Upper lobe of left lung (tissue), 4 donors: ENCODE data around the gene SNED1.

ENCODE experiments used
- POLR2A ChIP-seq, 4 donors: fragments of 450-650 bp; IDR thresholded peaks; one replicate each; pipeline ENCODE4 v1.5.1; 2016 to 2017; ENCODE audit warnings: antibody characterized with exemption in 4 of 4, mild to moderate bottlenecking in 2 of 4
- TF ChIP-seq, protein P1 (sequence below), 6 experiments: fragments of 450-650 bp in 4 of 6; fragments of 200-600 bp in 2 of 6; sonication (generic) in 2 of 6; IDR thresholded peaks; one replicate each; pipeline ENCODE4 v1.5.1; 2016 to 2019; ENCODE audit warnings: antibody characterized with exemption in 6 of 6

GRCh38 chr2:241136661-241137260 lies 138.3 kb downstream of the SNED1 start:
- TF ChIP-seq POLR2A (IDR thresholded peaks at IDR 0.05): no peak
- TF ChIP-seq, protein P1, sequence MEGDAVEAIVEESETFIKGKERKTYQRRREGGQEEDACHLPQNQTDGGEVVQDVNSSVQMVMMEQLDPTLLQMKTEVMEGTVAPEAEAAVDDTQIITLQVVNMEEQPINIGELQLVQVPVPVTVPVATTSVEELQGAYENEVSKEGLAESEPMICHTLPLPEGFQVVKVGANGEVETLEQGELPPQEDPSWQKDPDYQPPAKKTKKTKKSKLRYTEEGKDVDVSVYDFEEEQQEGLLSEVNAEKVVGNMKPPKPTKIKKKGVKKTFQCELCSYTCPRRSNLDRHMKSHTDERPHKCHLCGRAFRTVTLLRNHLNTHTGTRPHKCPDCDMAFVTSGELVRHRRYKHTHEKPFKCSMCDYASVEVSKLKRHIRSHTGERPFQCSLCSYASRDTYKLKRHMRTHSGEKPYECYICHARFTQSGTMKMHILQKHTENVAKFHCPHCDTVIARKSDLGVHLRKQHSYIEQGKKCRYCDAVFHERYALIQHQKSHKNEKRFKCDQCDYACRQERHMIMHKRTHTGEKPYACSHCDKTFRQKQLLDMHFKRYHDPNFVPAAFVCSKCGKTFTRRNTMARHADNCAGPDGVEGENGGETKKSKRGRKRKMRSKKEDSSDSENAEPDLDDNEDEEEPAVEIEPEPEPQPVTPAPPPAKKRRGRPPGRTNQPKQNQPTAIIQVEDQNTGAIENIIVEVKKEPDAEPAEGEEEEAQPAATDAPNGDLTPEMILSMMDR (IDR thresholded peaks at IDR 0.05): no peak
